ENCODE data around the gene ADGRD1. TPM values are rescaled to one million over a fixed set of nuclear protein-coding genes. Genes with fewer than 3 reads are reported as not detected.

The ADGRD1 gene
- total RNA-seq, 1 donor from 2014 or later: 0.08 TPM

DNA sequence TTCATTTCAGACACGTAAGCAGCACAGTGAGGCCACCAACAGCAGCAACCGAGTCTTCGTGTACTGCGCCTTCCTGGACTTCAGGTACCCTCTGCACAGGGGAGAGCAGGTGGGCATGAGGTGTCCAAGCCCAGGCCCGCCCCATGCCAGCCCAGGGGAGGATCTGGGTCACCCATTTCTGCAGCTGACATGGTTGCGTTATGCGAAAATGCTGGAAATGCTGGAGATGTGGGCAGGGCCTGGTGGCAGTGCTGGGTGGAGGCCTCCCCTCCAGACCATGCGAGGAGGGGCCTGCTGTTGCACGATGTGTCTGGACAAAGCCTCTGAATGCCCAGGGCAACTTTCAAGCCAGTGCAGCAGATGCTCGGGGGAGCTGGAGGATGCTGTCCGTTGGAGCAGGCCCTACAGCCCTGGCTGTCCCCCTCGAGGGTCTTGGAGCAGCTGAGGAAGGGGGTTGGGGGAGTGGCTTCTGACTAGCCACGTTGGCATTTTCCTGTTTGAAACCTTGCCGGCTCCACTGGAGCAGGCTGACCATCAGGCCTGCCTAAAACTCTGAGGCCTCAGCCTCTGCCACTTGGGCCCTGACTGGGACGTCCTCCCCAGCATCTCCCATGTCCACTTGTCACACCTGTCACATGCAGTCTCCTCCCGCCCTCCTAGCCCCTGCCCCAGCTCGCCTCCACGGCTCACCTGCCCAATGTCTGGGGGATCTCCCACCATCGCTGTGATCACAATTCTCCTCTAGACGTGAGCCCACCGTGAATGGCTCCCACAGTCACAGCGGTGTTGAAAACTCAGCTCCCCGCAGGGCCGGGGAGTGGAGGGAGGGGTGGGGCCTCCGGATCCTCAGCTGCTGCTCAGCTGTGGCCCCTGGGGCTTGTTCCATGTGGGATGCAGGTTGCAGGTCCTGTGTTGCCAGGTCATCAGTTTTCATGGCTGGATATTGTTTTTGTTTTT is 123.4 kb downstream of the ADGRD1 start:
- H3K4me3 ChIP-seq (ENCODE audit: low read depth, low read length): no peak overlapping the region
- no peak for DNase-seq (ENCODE audit: low read depth)
- H3K27me3 ChIP-seq (ENCODE audit: control insufficient read depth, insufficient read depth, low read length): no peaks in the 10 kb centered on the region
- no peaks in the 10 kb centered on the region for H3K36me3 ChIP-seq (ENCODE audit: control insufficient read depth, insufficient read depth, low read length)
- TF ChIP-seq CTCF (IDR thresholded peaks at IDR 0.05; ENCODE audit: insufficient read depth, low read length, poor library complexity, severe bottlenecking): no peak

DNA sequence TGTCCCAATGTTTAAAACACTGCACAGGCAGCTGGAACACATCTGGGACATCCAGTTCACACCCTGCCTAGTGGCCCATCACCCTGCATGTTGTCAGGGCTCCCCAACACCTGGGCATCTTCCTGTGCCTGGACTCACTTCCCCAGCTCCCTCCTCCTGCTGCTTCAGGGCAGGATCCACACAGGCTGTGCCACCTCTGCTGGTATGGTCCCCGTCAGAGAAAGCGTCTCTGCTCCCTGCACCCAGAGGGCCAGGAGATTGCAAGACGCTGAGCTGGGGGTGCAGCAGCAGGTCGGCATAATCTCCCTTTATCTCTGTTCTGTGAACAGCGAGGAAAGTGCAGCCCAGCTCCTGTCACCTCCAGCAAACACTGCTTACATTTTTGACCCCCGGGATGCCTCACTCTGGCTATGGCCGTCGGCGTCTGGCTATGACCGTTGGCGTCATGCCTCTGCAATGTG is 124.3 kb downstream of the ADGRD1 start:
- H3K36me3 ChIP-seq (ENCODE audit: control insufficient read depth, insufficient read depth, low read length): no peaks in the 10 kb centered on the region
- DNase-seq (ENCODE audit: low read depth): no peak
- H3K4me3 ChIP-seq (ENCODE audit: low read depth, low read length): no peak overlapping the region
- no peak for TF ChIP-seq CTCF (IDR thresholded peaks at IDR 0.05; ENCODE audit: insufficient read depth, low read length, poor library complexity, severe bottlenecking)
- H3K27me3 ChIP-seq (ENCODE audit: control insufficient read depth, insufficient read depth, low read length): peaks cover 5% of the 10 kb centered on the region

DNA sequence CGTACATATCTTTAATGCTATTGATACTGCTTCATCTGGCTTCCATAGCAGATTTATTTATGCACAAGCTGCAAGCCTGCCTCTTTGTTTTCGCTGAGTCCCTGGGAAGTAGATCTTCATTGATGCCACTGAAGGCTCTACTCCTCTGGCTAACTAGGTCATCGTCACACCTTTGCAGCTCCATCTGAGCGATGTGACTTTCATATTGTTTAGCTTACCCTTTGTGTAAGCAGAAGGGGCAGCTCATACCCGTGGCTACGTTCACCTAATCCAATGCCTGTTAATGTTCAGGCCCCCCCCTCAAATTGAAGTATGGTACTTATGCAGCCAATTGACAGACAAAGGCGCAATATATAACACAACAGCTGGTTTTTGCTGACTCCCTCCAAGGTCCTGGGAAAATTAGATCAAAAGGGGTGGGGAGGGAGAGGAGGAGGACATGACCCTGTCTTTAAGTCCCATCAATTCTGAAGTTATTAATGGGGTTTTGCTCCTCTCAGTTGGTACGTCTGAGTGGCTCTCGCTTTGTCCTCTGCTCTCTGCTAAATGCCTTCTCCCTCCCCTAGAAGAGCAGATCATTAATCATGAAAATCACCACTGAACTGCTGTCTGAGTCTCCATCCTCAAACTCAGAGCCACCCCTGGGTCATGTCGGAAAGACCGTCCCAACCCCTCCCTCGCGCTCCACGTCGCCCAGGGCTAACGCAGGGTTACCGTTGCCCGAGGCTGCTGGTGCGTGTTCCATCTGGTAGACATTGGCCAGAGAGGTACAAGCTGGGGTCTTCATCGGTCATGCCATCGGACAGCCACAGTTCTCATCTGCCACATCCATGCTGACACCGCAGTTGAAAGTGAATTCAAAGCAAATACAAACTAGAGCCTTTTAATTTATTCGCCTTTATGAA is 128.8 kb downstream of the ADGRD1 start:
- no peak for TF ChIP-seq CTCF (IDR thresholded peaks at IDR 0.05; ENCODE audit: insufficient read depth, low read length, poor library complexity, severe bottlenecking)
- Histone ChIP-seq H3K36me3 (ENCODE audit: control insufficient read depth, insufficient read depth, low read length) (no peaks in the 10 kb centered on the region), H3K27me3 (ENCODE audit: control insufficient read depth, insufficient read depth, low read length) (peaks cover 5% of the 10 kb centered on the region), H3K4me3 (ENCODE audit: low read depth, low read length) (no peak overlapping the region)
- DNase-seq (ENCODE audit: low read depth): no peak

DNA sequence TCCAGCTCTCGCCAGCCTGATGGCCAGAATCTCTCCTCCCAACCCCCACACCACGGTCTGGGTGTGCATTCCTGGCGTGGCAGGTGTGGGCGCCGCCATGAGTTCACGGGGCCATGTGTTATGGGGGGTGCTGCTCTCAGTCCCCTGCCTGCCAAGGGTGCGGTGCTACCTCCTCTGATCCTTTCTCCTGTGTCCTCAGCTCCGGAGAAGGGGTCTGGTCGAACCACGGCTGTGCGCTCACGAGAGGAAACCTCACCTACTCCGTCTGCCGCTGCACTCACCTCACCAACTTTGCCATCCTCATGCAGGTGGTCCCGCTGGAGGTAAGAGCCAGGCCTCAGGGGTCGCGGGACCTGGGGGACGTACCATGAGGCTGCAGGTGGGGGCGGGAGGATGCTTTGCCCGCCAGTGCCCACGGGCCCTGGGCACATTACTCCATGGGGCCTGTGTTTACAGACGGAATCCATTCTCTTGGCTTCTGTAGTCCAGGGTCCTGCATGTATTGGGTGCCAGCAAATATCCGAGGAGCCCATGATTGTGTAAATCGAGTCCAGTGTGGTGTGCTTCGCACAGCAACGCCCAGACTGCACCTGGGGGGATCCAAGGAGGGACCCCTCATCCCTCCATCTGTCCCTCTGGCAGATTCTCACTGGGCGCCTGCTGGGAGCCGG is 130.8 kb downstream of the ADGRD1 start:
- no peak for TF ChIP-seq CTCF (IDR thresholded peaks at IDR 0.05; ENCODE audit: insufficient read depth, low read length, poor library complexity, severe bottlenecking)
- Histone ChIP-seq H3K27me3 (ENCODE audit: control insufficient read depth, insufficient read depth, low read length) (peaks cover 8% of the 10 kb centered on the region), H3K36me3 (ENCODE audit: control insufficient read depth, insufficient read depth, low read length) (no peaks in the 10 kb centered on the region), H3K4me3 (ENCODE audit: low read depth, low read length) (no peak overlapping the region)
- DNase-seq (ENCODE audit: low read depth): no peak

GRCh38 chr12:131085125-131085815 is 131.6 kb downstream of the ADGRD1 start:
- Histone ChIP-seq H3K27me3 (ENCODE audit: control insufficient read depth, insufficient read depth, low read length) (peaks cover 8% of the 10 kb centered on the region), H3K4me3 (ENCODE audit: low read depth, low read length) (no peak overlapping the region), H3K36me3 (ENCODE audit: control insufficient read depth, insufficient read depth, low read length) (no peaks in the 10 kb centered on the region)
- no peak for DNase-seq (ENCODE audit: low read depth)
- no peak for TF ChIP-seq CTCF (IDR thresholded peaks at IDR 0.05; ENCODE audit: insufficient read depth, low read length, poor library complexity, severe bottlenecking)

Measured in kidney epithelial cell (primary cell).